GM19438 (cell line): ENCODE results near the gene ITPR3.
A peak's percentile ranks its signal among the peaks of the same experiment; 100 is the strongest.

Experiments
- ATAC-seq: cut with Tn5 transposase; IDR thresholded peaks from one replicate; pipeline ENCODE4 v1.9.1; 2021; ENCODE audit warnings: low read depth; ENCODE audit not compliant: unreplicated experiment

The ITPR3 gene

DNA sequence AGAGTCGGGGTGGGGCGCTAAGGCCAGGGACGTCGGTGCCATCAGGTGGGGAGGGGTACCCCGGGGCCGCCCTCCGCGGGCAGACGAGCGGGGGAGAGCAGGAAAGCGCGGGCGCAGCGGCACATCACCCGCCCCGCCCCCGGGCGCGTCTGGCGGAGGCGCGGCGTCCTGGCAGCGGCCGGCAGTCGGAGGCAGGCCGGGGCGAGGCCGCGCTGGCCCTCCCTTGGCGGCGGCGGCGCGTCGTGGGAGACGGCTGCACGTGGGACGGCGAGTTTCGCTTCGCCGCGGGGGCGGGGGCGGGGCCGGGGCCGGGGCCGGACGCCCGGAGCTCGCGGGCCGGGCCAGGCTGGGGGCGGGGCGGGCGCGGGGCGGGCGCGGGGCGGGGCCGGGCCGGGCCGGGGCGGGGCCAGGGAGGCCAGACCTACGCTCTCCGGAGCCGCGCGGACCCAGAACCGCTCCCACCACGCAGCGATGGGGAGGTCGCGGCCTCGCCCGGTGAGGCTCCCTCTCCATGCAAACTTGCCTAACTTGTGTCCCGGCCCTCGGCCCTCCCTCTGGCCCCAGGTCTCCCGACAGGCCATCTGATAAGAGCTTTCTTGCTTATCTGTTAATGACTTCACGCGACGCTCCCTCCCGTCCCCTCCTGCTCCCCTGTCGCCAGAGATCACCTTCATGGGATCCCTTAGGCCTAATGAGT lies 12.5 kb downstream of the ITPR3 start:
- peak; percentile 49 for ATAC-seq

DNA sequence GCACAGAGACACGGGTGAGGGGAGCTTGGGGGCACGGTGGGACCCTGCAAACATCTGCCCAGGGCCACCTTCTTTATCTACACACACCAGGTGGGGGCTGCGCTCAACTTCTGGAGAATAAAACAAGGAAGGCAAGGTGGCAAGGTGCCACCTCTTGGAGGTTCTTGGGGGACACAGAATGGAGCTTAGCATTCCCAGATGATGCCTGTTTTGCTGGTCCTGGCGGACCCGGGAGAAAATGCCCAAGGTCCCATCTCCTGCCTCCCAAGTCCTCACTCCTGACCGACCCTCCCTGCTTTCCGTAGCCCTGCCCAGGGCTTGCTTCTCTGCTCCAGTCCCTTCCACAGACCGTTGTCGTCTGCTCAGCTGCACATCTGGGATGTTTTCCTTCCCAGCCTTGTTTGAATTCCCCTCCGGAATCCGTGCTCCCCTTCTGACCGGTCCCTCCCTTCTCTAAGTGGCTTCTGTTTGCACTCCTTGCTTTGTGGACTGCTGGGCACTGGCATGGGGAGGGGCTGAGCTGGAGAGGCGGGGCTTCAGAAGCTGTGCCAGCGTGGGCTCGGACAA lies 13.1 kb downstream of the ITPR3 start:
- ATAC-seq = no peak

DNA sequence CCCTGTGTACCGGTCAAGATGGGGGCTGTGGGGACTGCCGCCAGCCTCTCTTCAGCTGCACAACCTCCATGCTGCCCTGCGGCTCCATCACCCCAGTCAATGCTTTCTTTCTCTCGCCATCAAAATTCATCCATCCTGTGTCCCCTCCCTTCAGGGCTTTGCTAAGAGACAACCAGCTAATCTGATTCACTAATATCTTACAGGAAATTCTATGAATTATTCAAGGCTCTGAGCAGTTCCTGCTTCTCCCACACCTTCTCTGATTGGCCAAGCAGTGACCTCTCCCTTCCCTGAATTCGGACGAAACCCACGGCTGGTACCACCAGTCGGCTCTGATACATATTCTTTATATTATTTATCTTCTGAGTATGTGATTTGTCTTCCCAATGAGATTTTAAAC lies 13.8 kb downstream of the ITPR3 start:
- ATAC-seq = no peak

DNA sequence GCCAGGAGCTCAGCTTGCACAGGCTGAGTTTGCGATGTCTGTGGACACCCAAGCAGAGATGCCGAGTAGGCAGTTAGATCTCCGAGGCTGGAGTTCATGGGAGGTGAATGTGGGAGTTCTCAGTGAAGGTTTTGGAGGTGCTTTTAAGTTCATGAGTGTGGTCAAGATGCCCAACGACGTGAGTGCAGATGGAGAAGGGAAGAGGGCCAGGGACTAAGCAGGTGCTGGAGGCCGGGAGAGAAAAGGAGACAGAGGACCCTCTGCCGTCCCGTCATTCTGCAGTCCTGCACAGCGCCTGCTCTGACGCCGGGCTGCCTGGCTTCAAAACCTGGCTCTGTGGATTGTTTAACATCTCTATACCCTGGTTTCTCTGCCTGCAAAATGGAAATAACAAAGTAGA lies 15.5 kb downstream of the ITPR3 start:
- no peak for ATAC-seq

DNA sequence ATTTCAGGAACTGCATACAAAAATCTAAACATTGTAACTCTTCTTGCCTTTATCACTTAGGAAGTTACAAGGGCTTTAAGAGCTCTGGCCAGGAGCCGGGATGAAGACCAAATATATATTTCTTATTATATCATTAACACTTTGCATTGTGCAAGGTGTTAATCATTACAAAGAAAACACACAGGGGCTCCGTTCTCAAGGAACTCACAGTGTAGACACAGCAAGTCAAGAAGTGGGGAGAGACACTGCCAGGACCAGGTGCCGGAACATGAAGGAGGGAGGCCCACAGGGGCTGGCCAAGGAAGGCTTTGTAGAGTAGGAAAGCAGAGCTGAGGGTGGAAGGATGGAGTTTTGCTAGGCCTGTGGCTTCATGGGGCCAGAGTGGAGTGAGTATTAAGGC lies 17.4 kb downstream of the ITPR3 start:
- ATAC-seq = no peak

DNA sequence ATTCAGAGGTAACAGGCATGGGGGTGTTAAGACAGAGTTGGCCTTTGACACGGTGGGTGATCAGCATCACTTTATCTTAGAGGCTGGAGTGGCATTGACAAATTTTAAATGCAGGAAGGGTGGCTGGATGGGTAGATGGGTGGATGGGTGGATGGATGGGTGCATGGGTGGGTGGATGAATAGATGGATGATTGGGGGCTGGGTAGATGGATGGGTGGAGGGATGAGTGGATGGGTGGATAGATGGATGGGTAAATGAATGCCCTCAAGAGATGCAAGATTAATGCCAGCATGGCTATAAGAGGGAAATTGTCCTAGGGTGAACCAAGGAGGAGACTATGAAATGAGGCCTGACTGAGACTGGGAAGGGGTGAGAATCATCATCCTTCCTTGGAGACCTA lies 18.4 kb downstream of the ITPR3 start:
- no peak for ATAC-seq

DNA sequence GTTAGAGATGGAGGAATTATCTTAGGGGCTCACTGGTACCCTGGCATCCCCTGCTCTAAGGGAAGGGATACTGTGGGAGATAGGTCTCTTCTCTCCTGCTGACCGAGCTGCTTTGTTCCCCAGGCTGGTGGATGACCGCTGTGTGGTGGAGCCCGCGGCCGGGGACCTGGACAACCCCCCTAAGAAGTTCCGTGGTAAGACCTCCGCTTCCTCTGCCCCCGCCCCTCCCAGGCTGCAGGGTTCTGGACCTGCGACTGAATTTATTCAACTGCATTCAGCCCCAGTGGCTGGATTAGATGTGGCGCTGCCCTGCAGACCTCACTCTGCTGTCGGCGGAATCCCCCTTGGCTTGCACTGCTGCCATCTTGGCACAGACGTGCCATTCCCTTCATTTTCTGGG lies 19.2 kb downstream of the ITPR3 start:
- ATAC-seq = no peak

DNA sequence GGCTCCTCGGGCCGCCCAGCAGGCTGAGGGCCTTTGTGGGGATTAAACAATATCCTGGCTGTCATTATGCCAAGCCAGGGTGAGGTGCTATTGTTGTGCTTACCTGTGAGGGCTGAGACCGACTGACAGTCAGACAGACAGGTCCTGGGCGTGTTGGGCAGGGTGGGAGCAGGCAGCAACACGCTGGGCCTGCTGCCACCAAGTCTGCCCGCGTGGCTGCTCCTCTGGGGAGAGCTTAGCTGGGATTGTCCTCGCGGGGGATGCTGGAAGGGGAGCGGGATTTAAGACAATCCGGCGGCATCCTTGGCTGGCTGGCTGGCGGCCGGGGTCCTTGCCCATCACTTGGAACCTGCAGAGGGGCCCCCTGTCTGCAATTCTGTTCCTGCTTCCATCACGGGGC lies 20.0 kb downstream of the ITPR3 start:
- no peak for ATAC-seq

DNA sequence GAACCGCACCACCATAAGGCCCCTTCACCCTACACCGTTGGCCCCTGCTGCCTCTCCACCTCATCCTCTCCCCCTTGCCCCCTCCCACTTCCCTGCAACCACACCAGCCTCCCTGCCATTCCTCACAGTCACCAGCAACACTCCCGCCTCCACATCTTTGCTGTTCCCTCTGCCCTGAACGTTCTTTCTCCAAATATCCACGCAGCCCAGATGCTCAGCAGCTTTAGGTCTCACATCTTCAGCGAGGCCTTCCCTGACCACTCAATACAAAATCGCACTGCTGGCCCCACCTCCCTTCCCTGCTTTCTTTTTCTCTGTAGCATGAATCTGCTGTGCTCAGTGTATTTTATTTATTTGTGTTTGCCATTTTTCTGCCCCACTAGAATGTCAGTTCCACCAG lies 20.5 kb downstream of the ITPR3 start:
- ATAC-seq = no peak

DNA sequence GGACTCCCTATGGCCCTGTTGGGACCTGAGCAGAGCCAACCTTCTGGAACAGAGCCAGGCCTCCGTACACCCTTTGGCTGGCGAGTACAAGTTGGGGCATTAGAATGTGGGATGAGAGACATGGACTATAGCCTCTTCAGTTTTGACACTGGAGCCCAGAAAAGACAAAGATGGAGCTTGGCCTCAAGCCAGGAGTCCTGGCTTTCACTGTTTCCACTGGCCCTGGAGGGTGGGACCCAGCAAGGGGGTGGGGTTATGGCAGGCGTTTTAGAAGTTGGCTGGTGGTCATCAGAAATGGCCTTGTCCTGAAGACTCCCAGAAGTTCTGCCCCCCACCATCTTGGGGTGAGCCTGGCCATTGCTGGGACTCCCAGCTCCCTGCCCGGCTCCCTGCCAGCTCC lies 21.8 kb downstream of the ITPR3 start:
- no peak for ATAC-seq

DNA sequence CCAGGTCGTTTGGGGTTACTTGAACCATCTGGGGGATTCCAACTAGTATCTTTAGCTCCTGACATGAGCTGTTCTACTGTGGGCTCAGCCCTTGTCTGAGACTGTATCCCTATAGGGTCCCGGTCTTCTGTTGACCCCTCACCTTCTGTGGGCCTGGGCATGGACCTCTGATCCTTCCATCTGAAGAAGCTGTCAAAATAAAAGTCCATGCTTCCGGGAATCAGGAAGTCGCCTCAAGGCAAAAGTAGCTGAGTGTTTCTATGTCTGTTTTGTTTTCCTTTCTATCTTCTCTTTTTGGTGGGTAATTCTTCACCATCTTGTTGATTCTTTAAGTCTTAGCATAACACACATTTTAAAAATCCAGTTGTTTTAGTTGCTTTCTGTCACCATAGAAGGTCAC lies 30.3 kb downstream of the ITPR3 start:
- no peak for ATAC-seq

DNA sequence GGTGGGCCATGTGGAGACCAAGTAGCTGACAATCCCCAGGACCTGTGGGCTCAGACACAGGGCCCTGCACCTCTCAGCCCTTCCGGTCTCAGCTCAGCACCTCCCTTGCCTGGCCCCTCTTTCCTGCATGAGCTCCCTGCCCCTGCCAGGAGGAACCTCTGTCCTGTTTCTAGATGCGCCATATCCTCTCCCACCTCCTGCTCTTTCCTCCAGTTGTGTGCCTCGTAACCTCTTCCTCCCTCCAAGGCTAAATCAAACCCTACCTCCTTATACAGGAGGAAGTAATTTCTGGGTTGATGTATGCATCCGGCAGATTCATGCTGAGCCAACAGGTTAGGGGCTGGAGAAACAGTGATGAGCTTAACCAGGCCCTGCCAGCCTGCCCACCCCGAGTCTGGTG lies 30.9 kb downstream of the ITPR3 start:
- no peak for ATAC-seq

DNA sequence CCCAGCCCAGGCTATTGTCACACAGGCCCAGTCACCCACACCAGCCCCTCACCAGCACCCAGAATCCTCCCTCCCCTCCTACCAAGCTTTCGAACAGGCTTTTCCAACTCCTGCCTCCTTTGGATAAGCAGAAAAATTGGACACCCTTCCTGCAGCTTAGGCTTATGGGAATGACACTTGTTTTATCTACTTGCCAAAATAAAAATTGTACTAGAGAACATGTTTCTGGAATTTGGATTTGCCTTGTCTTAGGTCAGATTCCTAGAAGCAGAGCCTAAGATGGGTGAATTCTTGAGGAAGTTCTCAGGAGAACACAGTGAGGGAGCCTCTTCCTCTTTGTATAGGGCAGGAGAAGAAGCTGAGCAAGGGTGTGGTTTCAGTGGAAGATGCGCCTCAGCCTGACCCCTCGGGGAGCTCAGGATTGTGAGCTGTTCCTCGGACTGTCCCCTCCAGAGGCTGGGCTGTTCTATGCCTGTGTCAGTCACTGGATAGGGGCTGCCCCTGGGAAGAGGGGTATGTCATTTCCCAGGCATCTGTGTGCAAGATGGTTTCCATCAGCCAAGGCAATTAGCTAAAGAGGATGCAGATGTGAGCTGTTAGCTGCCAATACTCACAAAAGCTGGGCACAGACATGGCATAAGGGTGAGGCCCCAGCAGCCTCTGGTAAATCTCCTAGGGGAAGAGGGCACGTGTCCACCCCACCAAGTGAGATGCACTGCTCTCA lies 33.9 kb downstream of the ITPR3 start:
- ATAC-seq = no peak

DNA sequence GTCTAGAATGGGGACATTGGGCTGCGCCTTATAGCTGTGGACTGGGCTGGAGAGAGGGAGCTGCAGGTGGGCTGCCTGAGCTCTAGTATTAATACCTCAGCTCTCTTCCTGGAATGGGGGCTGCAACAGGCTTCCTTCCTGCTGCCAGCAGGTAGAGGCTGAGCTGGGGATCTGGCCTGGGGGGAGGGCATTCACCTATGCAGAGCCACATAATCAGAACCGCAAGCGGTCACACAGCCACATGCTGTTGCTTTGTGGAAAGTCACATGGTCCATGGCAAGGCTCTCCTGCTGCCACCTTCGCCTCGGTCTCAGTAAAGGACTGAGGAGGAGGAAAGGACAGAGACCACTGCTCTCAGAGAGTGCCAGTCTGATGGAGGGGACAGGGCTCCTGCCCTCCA lies 35.7 kb downstream of the ITPR3 start:
- ATAC-seq = no peak

DNA sequence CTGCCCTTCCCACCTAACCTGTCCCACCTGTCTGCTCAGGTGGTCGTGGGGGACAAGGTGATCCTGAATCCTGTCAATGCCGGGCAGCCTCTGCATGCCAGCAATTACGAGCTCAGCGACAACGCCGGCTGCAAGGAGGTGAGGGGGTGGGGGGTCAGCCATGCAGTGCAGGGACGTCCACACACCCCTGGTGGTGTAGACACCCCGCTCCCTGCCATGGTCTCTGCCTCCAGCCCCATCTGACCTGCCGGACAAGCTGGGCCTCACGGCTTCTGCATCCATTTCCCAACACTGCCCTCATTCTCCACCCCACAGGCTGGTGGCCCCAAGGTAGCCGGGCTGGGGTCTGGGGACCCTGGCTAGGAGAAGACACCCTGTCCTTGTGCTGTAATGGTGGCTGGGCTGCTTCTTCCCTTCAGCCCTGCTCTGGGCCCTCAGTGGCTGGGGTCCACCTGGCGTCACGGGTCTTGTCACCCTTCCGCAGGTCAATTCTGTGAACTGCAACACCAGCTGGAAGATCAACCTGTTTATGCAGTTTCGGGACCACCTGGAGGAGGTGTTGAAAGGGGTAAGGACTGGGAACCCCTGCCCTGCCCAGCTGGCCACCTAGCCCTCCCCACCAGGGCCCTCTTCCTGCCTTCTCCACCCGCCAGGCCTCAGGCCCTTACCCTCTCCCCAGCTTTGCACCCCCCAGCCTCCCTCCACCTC lies 38.0 kb downstream of the ITPR3 start:
- ATAC-seq = no peak

DNA sequence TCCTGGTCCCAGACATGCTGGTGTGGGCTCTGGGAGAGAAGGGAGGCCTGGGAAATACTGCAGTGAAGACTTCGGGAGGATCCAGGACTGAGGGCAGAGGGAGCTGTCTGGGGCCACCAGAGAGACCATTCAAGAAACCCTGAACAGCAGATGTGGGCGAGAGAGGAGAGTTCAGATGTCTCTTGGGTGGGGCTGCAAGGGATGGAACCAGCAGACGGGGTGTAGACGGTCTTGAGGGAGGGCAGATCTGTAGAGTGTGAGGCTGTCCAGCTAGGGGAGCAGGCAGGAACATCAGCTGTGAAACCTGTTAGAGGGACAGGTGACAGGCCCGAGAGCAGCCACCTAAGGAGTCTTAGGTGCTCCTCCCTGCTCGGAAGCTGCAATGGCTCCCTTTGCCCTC lies 38.9 kb downstream of the ITPR3 start:
- ATAC-seq = no peak

DNA sequence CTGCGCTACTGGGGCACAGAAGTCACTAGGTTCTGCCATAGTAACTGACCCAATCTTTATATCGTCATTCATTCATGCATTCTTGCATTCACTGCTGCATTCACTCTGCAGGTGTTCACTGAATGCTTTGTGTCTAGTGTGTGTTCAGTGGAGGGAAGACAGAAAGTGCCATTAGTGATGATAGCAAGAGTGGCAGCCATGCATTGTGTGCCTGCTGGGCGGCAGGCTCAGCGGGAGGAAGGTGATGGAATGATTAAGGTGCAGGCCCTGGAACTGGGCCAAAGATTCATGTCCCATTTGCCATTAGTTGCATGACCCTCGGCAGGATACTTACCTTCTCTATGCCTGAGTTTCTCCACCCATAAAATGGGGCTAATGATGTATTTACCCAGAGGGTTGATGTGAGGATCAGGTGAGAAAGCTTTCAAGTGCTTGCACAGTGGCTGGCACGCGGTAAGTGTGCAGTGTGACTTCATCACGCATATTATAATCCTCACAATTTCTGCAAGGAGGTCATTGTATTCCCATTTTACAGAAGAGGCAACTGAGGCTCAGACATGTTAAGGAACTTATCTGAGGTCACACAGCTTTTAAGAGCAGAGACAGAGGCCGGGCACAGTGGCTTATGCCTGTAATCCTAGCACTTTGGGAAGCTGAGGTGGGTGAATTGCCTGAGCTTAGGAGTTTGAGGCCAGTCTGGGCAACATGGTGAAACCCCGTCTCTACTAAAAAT lies 40.1 kb downstream of the ITPR3 start:
- no peak for ATAC-seq

DNA sequence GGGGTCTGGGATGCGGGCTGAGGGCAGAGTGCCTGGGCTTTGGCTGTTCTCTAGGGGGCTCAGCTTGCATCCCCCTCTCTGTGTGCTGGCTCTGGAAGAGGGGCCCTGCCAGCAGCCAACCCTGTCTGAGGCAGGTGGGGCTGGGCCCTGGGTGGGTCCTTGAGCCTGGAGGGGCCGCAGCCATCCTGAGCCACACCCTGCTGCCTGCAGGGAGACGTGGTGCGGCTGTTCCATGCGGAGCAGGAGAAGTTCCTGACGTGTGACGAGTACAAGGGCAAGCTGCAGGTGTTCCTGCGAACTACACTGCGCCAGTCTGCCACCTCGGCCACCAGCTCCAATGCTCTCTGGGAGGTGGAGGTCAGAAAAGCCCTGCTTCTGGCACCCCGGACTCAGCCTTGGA lies 41.2 kb downstream of the ITPR3 start:
- no peak for ATAC-seq

DNA sequence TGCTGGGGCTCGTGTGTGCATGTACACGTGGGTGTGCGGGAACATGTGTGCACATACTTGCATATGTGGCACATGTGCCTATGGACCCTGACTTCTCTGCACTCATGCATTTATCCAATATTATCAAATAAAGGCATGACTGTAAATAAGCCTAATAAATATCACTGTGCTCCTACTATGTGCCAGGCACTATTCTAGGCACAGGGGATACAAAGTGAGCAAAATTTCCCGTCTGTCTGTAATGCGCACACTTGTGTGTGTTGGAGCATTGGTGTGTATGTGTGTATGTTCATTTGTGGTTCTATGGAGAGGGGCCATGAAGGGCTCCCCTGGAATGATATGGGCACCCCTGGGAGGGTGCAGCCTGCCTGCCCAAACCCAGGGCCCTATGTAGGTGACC lies 41.9 kb downstream of the ITPR3 start:
- no peak for ATAC-seq

DNA sequence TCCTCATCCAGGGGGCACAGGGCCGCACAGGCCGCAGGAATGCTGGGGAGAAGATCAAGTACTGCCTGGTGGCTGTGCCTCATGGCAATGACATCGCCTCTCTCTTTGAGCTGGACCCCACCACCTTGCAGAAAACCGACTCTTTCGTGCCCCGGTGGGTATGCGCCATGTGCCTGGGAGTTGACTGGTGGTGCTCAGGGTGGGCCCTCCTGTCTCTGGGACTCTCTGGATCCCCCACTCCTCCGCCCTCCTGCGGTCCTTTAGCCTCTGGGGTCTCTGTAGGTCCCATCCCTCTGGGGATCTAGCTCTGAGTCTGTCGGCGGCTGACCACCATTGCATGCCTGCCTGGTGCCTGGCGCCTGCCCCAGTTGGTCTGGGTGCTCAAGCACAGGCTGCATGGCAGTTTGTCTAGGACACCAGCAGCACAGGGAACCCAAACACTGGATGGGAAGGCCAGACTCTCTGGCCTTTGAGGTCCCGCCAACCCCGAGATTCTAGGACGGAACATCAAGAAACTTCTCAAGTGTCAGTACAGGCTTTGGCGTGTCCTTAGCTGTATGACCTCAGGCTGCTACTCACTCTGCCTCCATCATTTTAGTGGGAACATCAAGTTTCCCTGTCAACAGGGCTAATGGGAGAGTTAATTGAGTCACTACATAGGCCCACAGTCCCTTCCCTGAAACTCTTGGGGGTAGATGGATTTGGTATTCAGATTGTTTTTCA lies 42.8 kb downstream of the ITPR3 start:
- ATAC-seq = no peak
